Neuron (in vitro differentiated cells): ENCODE data around the gene INTS12.

Experiments
- H2AFZ ChIP-seq: one replicate; pipeline ENCODE4 v1.6.1; 2013; ENCODE audit warnings: low read depth, mild to moderate bottlenecking, inconsistent platforms, low read length, moderate library complexity
- H3K27me3 ChIP-seq: one replicate; pipeline ENCODE4 v1.6.1; 2013; ENCODE audit warnings: low read length; ENCODE audit not compliant: insufficient read depth
- H3K36me3 ChIP-seq: one replicate; pipeline ENCODE4 v1.6.1; 2013; ENCODE audit warnings: low read length; ENCODE audit not compliant: insufficient read depth
- H3K4me1 ChIP-seq: one replicate; pipeline ENCODE4 v1.6.1; 2013; ENCODE audit warnings: low read length; ENCODE audit not compliant: insufficient read depth
- H3K4me3 ChIP-seq: 2 replicates; pipeline ENCODE4 v1.5.1; 2013; ENCODE audit warnings: mild to moderate bottlenecking, low read length, moderate library complexity
- H3K9me3 ChIP-seq: one replicate; pipeline ENCODE4 v1.6.1; 2013; ENCODE audit warnings: low read length

Gene INTS12

DNA sequence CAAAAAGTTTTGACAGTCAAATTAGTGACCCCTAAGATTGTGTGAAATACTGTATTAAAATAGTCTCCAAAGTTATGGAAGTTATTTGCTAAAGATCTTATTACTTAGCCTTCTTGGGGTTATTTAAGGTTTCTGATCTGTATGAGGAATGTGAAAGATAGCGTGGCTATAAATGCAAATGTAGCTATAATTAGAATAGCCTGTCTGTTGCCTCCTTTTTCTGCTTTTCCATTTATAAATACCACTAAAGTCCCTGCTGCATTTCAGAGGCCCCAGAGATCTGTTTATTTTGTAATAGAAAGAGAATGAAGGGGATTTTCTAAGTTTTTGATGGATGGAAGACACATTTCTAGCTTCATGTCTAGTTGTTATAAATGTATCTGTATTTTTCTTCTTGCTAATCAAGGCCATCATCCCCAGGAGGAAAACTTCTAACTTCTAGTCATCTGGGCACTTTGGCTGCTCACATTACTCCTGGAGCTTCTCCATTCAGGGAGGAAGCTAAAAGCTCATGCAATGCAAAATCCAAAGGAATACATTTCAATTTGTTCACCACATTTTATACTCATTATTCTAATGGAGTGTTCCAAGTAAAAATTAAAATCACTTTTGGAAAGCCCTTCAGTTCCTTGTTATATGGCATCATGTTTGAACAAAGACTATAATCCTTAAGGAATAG is 73.9 kb downstream of the INTS12 start:
- H2AFZ ChIP-seq: no peak overlapping the region
- H3K4me3 ChIP-seq: no peak overlapping the region
- peaks cover 48% of the 10 kb centered on the region for H3K27me3 ChIP-seq
- peaks cover 10% of the 10 kb centered on the region for H3K4me1 ChIP-seq
- H3K36me3 ChIP-seq: no peaks in the 10 kb centered on the region
- no peaks in the 10 kb centered on the region for H3K9me3 ChIP-seq

- H3K4me3 ChIP-seq: no peak overlapping the region
- no peaks in the 10 kb centered on the region for H3K9me3 ChIP-seq
- H3K27me3 ChIP-seq: peaks cover 58% of the 10 kb centered on the region
- peaks cover 10% of the 10 kb centered on the region for H3K4me1 ChIP-seq
- no peaks in the 10 kb centered on the region for H3K36me3 ChIP-seq
- H2AFZ ChIP-seq: no peak overlapping the region
These were observed 75.2 kb downstream of the INTS12 start for GRCh38 chr4:105633241-105633640.
